ENCODE data around the gene RNU6-1.

Gene RNU6-1

GRCh38 chr15:67836134-67836455, 3.8 kb downstream of the RNU6-1 start:
- peaks cover 6 to 61% (median 56%) of the 10 kb centered on the region in 5 donors for H3K4me1 ChIP-seq (ENCODE audit: control insufficient read depth in 5 of 5, insufficient read depth in 5 of 5, low read length in 5 of 5)
- H3K27me3 ChIP-seq (ENCODE audit: control insufficient read depth in 5 of 5, insufficient read depth in 4 of 5, low read length in 5 of 5) = peaks cover 34 to 46% (median 42%) of the 10 kb centered on the region in 5 donors
- no peaks in the 10 kb centered on the region for H3K36me3 ChIP-seq (ENCODE audit: control insufficient read depth in 5 of 5, insufficient read depth in 5 of 5, low read length in 5 of 5)
- H3K4me3 ChIP-seq (ENCODE audit: low read depth in 1 of 5, low read length in 5 of 5) = peak overlapping the region; percentile 63 to 77 (median 64)
- no peaks in the 10 kb centered on the region for H3K9me3 ChIP-seq (ENCODE audit: control insufficient read depth in 5 of 5, low read length in 5 of 5)
- H3K27ac ChIP-seq (ENCODE audit: low read depth, low read length) = no peak overlapping the region
- H3K9ac ChIP-seq (ENCODE audit: low read length in 5 of 5) = peak overlapping the region in 4 of 5 donors; percentile 56 to 77 (median 68)

GRCh38 chr15:67835297-67836133, 4.3 kb downstream of the RNU6-1 start:
- H3K9ac ChIP-seq (ENCODE audit: low read length in 5 of 5) = peak overlapping the region in 4 of 5 donors; percentile 56 to 77 (median 68)

GRCh38 chr15:67834581-67835296, 5.1 kb downstream of the RNU6-1 start:
- peak overlapping the region; percentile 63 to 71 (median 64) for H3K4me3 ChIP-seq (ENCODE audit: low read depth in 1 of 5, low read length in 5 of 5)
- H3K36me3 ChIP-seq (ENCODE audit: control insufficient read depth in 5 of 5, insufficient read depth in 5 of 5, low read length in 5 of 5) = no peaks in the 10 kb centered on the region
- no peak overlapping the region for H3K27ac ChIP-seq (ENCODE audit: low read depth, low read length)
- H3K27me3 ChIP-seq (ENCODE audit: control insufficient read depth in 5 of 5, insufficient read depth in 4 of 5, low read length in 5 of 5) = peaks cover 47 to 59% (median 54%) of the 10 kb centered on the region in 5 donors
- H3K9me3 ChIP-seq (ENCODE audit: control insufficient read depth in 5 of 5, low read length in 5 of 5) = no peaks in the 10 kb centered on the region
- H3K4me1 ChIP-seq (ENCODE audit: control insufficient read depth in 5 of 5, insufficient read depth in 5 of 5, low read length in 5 of 5) = peaks cover 4 to 56% (median 51%) of the 10 kb centered on the region in 5 donors
- H3K9ac ChIP-seq (ENCODE audit: low read length in 5 of 5) = peak overlapping the region in 3 of 5 donors; percentile 7 to 71 (median 11)

More at GRCh38 chr15:67835297-67836133, 4.3 kb downstream of the RNU6-1 start:
- H3K9me3 ChIP-seq (ENCODE audit: control insufficient read depth in 5 of 5, low read length in 5 of 5) = no peaks in the 10 kb centered on the region
- peak overlapping the region; percentile 63 to 77 (median 64) for H3K4me3 ChIP-seq (ENCODE audit: low read depth in 1 of 5, low read length in 5 of 5)
- no peaks in the 10 kb centered on the region for H3K36me3 ChIP-seq (ENCODE audit: control insufficient read depth in 5 of 5, insufficient read depth in 5 of 5, low read length in 5 of 5)
- peaks cover 4 to 57% (median 51%) of the 10 kb centered on the region in 5 donors for H3K4me1 ChIP-seq (ENCODE audit: control insufficient read depth in 5 of 5, insufficient read depth in 5 of 5, low read length in 5 of 5)
- no peak overlapping the region for H3K27ac ChIP-seq (ENCODE audit: low read depth, low read length)
- H3K27me3 ChIP-seq (ENCODE audit: control insufficient read depth in 5 of 5, insufficient read depth in 4 of 5, low read length in 5 of 5) = peaks cover 40 to 51% (median 48%) of the 10 kb centered on the region in 5 donors

- H3K4me3 ChIP-seq (ENCODE audit: low read depth in 1 of 5, low read length in 5 of 5) = peak overlapping the region; percentile 27 to 68 (median 63)
- H3K36me3 ChIP-seq (ENCODE audit: control insufficient read depth in 5 of 5, insufficient read depth in 5 of 5, low read length in 5 of 5) = no peaks in the 10 kb centered on the region
- H3K4me1 ChIP-seq (ENCODE audit: control insufficient read depth in 5 of 5, insufficient read depth in 5 of 5, low read length in 5 of 5) = peaks cover 1 to 54% (median 48%) of the 10 kb centered on the region in 5 donors
- H3K27ac ChIP-seq (ENCODE audit: low read depth, low read length) = no peak overlapping the region
- no peaks in the 10 kb centered on the region for H3K9me3 ChIP-seq (ENCODE audit: control insufficient read depth in 5 of 5, low read length in 5 of 5)
- peak overlapping the region in 2 of 5 donors; percentile 28 to 51 for H3K9ac ChIP-seq (ENCODE audit: low read length in 5 of 5)
- peaks cover 51 to 68% (median 60%) of the 10 kb centered on the region in 5 donors for H3K27me3 ChIP-seq (ENCODE audit: control insufficient read depth in 5 of 5, insufficient read depth in 4 of 5, low read length in 5 of 5)
Measured at GRCh38 chr15:67833710-67834511, 5.9 kb downstream of the RNU6-1 start.

GRCh38 chr15:67832897-67833709, 6.7 kb downstream of the RNU6-1 start:
- Histone ChIP-seq H3K27me3 (ENCODE audit: control insufficient read depth in 5 of 5, insufficient read depth in 4 of 5, low read length in 5 of 5) (peaks cover 59 to 76% (median 68%) of the 10 kb centered on the region in 5 donors), H3K9ac (ENCODE audit: low read length in 5 of 5) (no peak overlapping the region), H3K36me3 (ENCODE audit: control insufficient read depth in 5 of 5, insufficient read depth in 5 of 5, low read length in 5 of 5) (no peaks in the 10 kb centered on the region), H3K4me3 (ENCODE audit: low read depth in 1 of 5, low read length in 5 of 5) (peak overlapping the region; percentile 27 to 68 (median 63)), H3K4me1 (ENCODE audit: control insufficient read depth in 5 of 5, insufficient read depth in 5 of 5, low read length in 5 of 5) (peaks cover 1 to 55% (median 51%) of the 10 kb centered on the region in 5 donors), H3K9me3 (ENCODE audit: control insufficient read depth in 5 of 5, low read length in 5 of 5) (no peaks in the 10 kb centered on the region), H3K27ac (ENCODE audit: low read depth, low read length) (no peak overlapping the region)

- Histone ChIP-seq H3K4me1 (ENCODE audit: control insufficient read depth in 5 of 5, insufficient read depth in 5 of 5, low read length in 5 of 5) (peaks cover 1 to 63% (median 55%) of the 10 kb centered on the region in 5 donors), H3K4me3 (ENCODE audit: low read depth in 1 of 5, low read length in 5 of 5) (no peak overlapping the region), H3K27me3 (ENCODE audit: control insufficient read depth in 5 of 5, insufficient read depth in 4 of 5, low read length in 5 of 5) (peaks cover 65 to 82% (median 75%) of the 10 kb centered on the region in 5 donors), H3K9ac (ENCODE audit: low read length in 5 of 5) (no peak overlapping the region), H3K36me3 (ENCODE audit: control insufficient read depth in 5 of 5, insufficient read depth in 5 of 5, low read length in 5 of 5) (no peaks in the 10 kb centered on the region), H3K9me3 (ENCODE audit: control insufficient read depth in 5 of 5, low read length in 5 of 5) (no peaks in the 10 kb centered on the region), H3K27ac (ENCODE audit: low read depth, low read length) (no peak overlapping the region)
Measured at GRCh38 chr15:67832031-67832551, 7.8 kb downstream of the RNU6-1 start.

- no peak overlapping the region for H3K4me3 ChIP-seq (ENCODE audit: low read depth in 1 of 5, low read length in 5 of 5)
- H3K9me3 ChIP-seq (ENCODE audit: control insufficient read depth in 5 of 5, low read length in 5 of 5) = peaks cover 0 to under 1% (median 0%) of the 10 kb centered on the region in 5 donors
- H3K27ac ChIP-seq (ENCODE audit: low read depth, low read length) = no peak overlapping the region
- H3K27me3 ChIP-seq (ENCODE audit: control insufficient read depth in 5 of 5, insufficient read depth in 4 of 5, low read length in 5 of 5) = peaks cover 68 to 86% (median 77%) of the 10 kb centered on the region in 5 donors
- peaks cover 1 to 69% (median 58%) of the 10 kb centered on the region in 5 donors for H3K4me1 ChIP-seq (ENCODE audit: control insufficient read depth in 5 of 5, insufficient read depth in 5 of 5, low read length in 5 of 5)
- H3K9ac ChIP-seq (ENCODE audit: low read length in 5 of 5) = no peak overlapping the region
- no peaks in the 10 kb centered on the region for H3K36me3 ChIP-seq (ENCODE audit: control insufficient read depth in 5 of 5, insufficient read depth in 5 of 5, low read length in 5 of 5)
Measured at GRCh38 chr15:67831363-67831762, 8.5 kb downstream of the RNU6-1 start.

- no peak overlapping the region for H3K4me3 ChIP-seq (ENCODE audit: low read depth in 1 of 5, low read length in 5 of 5)
- H3K9me3 ChIP-seq (ENCODE audit: control insufficient read depth in 5 of 5, low read length in 5 of 5) = peaks cover 0 to 3% (median 0%) of the 10 kb centered on the region in 5 donors
- H3K27ac ChIP-seq (ENCODE audit: low read depth, low read length) = no peak overlapping the region
- no peaks in the 10 kb centered on the region for H3K36me3 ChIP-seq (ENCODE audit: control insufficient read depth in 5 of 5, insufficient read depth in 5 of 5, low read length in 5 of 5)
- H3K4me1 ChIP-seq (ENCODE audit: control insufficient read depth in 5 of 5, insufficient read depth in 5 of 5, low read length in 5 of 5) = peaks cover 1 to 68% (median 57%) of the 10 kb centered on the region in 5 donors
- no peak overlapping the region for H3K9ac ChIP-seq (ENCODE audit: low read length in 5 of 5)
- H3K27me3 ChIP-seq (ENCODE audit: control insufficient read depth in 5 of 5, insufficient read depth in 4 of 5, low read length in 5 of 5) = peaks cover 66 to 88% (median 79%) of the 10 kb centered on the region in 5 donors
Measured at GRCh38 chr15:67829647-67830504, 10.0 kb downstream of the RNU6-1 start.
